Endodermal cell (in vitro differentiated cells): Measurements from ENCODE around the gene CDX2. TPM values are rescaled to one million over a fixed set of nuclear protein-coding genes. Genes with fewer than 3 reads are reported as not detected.
"Not testable (repeated sequence)": the region's sequence is repeated elsewhere in the genome, so short reads cannot be mapped to it uniquely, and the experiment has no call there.

Source experiments
- DNase-seq: peaks from one replicate; pipeline ENCODE4 v3.0.0-alpha.2; 2017
- H3K27ac ChIP-seq: 2 replicates; pipeline ENCODE4 v1.5.1; 2013; ENCODE audit warnings: mild to moderate bottlenecking, low read depth, low read length, moderate library complexity
- H3K27me3 ChIP-seq: 2 replicates; pipeline ENCODE4 v1.6.1; 2013; ENCODE audit warnings: mild to moderate bottlenecking, low read length, moderate library complexity; ENCODE audit not compliant: insufficient read depth, control insufficient read depth, poor library complexity, severe bottlenecking
- H3K36me3 ChIP-seq: 2 replicates; pipeline ENCODE4 v1.7.0; 2013; ENCODE audit warnings: mild to moderate bottlenecking, low read length, moderate library complexity; ENCODE audit not compliant: control insufficient read depth, insufficient read depth
- H3K4me1 ChIP-seq: one replicate; pipeline ENCODE4 v1.7.0; 2013; ENCODE audit warnings: low read length; ENCODE audit not compliant: control insufficient read depth, insufficient read depth
- H3K4me3 ChIP-seq: 2 replicates; pipeline ENCODE4 v1.5.1; 2013; ENCODE audit warnings: mild to moderate bottlenecking, low read length, moderate library complexity
- H3K9ac ChIP-seq: 2 replicates; pipeline ENCODE4 v1.6.1; 2013; ENCODE audit warnings: mild to moderate bottlenecking, low read length, moderate library complexity; ENCODE audit not compliant: poor library complexity, severe bottlenecking; ENCODE audit errors: extremely low read depth
- H3K9me3 ChIP-seq: 2 replicates; pipeline ENCODE4 v1.6.1; 2013; ENCODE audit warnings: mild to moderate bottlenecking, low read length, moderate library complexity; ENCODE audit not compliant: control insufficient read depth
- H3K27ac Mint-ChIP-seq: 2 replicates; pipeline ENCODE4 v1.8.0; 2020; ENCODE audit warnings: mixed read lengths
- H3K27me3 Mint-ChIP-seq: 2 replicates; pipeline ENCODE4 v1.8.0; 2021; ENCODE audit warnings: mild to moderate bottlenecking, mixed read lengths; ENCODE audit not compliant: insufficient read depth
- H3K36me3 Mint-ChIP-seq: 2 replicates; pipeline ENCODE4 v1.8.0; 2020; ENCODE audit warnings: low read depth, mixed read lengths
- H3K4me1 Mint-ChIP-seq: 2 replicates; pipeline ENCODE4 v1.8.0; 2020; ENCODE audit warnings: mixed read lengths
- H3K4me3 Mint-ChIP-seq: 2 replicates; pipeline ENCODE4 v1.8.0; 2020; ENCODE audit warnings: mild to moderate bottlenecking, moderate library complexity, mixed read lengths
- H3K9me3 Mint-ChIP-seq: 2 replicates; pipeline ENCODE4 v1.8.0; 2020; ENCODE audit warnings: mild to moderate bottlenecking, mixed read lengths
- CTCF ChIP-seq: fragments of 200-600 bp; sonication (generic); conservative IDR thresholded peaks from 2 replicates; pipeline ENCODE4 v1.5.0; 2021; ENCODE audit warnings: antibody characterized with exemption, mild to moderate bottlenecking
- WGBS, 2 experiments: methylation state at CpG; one replicate each; pipeline versions ENCODE4 v1.1.5 to v1.1.7; 2013; ENCODE audit warnings: missing lambda C conversion rate in 2 of 2, mixed read lengths in 1 of 2; ENCODE audit not compliant: insufficient coverage in 1 of 2, insufficient read length in 1 of 2; 5-methylcytosine and 5-hydroxymethylcytosine counted together
- total RNA-seq, 2 donors: library from RNA; stranded (reverse); fragmentation: NEBNext Ultra II Directional in 1 of 2; extraction: Animal tissue kit (Norgen Biotek cat#: 25700) in 1 of 2; gene quantifications; 2 replicates in 1 of 2; 3 replicates in 1 of 2; pipeline ENCODE4 v1.2.1, GENCODE V29; 2021

Gene CDX2
- total RNA-seq, 2 donors from 2014 or later, result not detected

GRCh38 chr13:27964741-27965323 lies 4.3 kb downstream of the CDX2 start:
- 14% methylated on average over 13 of the region's 15 CpGs; no CpG with 5 or more reads in 1 of the 2 experiments for WGBS, 2 experiments
- no peak overlapping the region for H3K27ac Mint-ChIP-seq
- H3K9ac ChIP-seq, result no peak overlapping the region
- no peak overlapping the region for H3K4me3 Mint-ChIP-seq
- peaks cover 15% of the 10 kb centered on the region for H3K4me1 ChIP-seq
- H3K27ac ChIP-seq, result no peak overlapping the region
- peaks cover 33% of the 10 kb centered on the region for H3K4me1 Mint-ChIP-seq
- H3K27me3 ChIP-seq, result peaks cover 100% of the 10 kb centered on the region
- H3K9me3 ChIP-seq, result no peaks in the 10 kb centered on the region
- no peaks in the 10 kb centered on the region for H3K36me3 ChIP-seq
- no peaks in the 10 kb centered on the region for H3K36me3 Mint-ChIP-seq
- TF ChIP-seq CTCF, result no peak
- H3K4me3 ChIP-seq, result no peak overlapping the region
- DNase-seq, result peak; percentile 61
- H3K9me3 Mint-ChIP-seq, result no peaks in the 10 kb centered on the region
- peaks cover 99% of the 10 kb centered on the region for H3K27me3 Mint-ChIP-seq

- not testable (repeated sequence) for H3K9ac ChIP-seq, H3K9me3 ChIP-seq, H3K4me3 Mint-ChIP-seq, H3K36me3 ChIP-seq, H3K27ac ChIP-seq, H3K9me3 Mint-ChIP-seq, H3K36me3 Mint-ChIP-seq, H3K27ac Mint-ChIP-seq, DNase-seq, H3K4me3 ChIP-seq
- Mint-ChIP-seq H3K4me1 (peaks cover 33% of the 10 kb centered on the region), H3K27me3 (peaks cover 99% of the 10 kb centered on the region)
- WGBS, 2 experiments, result 59 to 62% methylated on average over 13 of the region's 13 CpGs
- peaks cover 15% of the 10 kb centered on the region for H3K4me1 ChIP-seq
- peaks cover 100% of the 10 kb centered on the region for H3K27me3 ChIP-seq
Measured at GRCh38 chr13:27964206-27964605, 4.9 kb downstream of the CDX2 start.

- no peak for TF ChIP-seq CTCF
- H3K4me3 Mint-ChIP-seq, result no peak overlapping the region
- H3K9ac ChIP-seq, result no peak overlapping the region
- H3K36me3 ChIP-seq, result no peaks in the 10 kb centered on the region
- no peak overlapping the region for H3K27ac ChIP-seq
- H3K27me3 Mint-ChIP-seq, result peaks cover 99% of the 10 kb centered on the region
- WGBS, 2 experiments, result 50 to 56% methylated on average over 1 to 3 of the region's 3 CpGs
- peaks cover 33% of the 10 kb centered on the region for H3K4me1 Mint-ChIP-seq
- H3K4me3 ChIP-seq, result no peak overlapping the region
- peaks cover 15% of the 10 kb centered on the region for H3K4me1 ChIP-seq
- no peaks in the 10 kb centered on the region for H3K9me3 Mint-ChIP-seq
- peaks cover 100% of the 10 kb centered on the region for H3K27me3 ChIP-seq
- DNase-seq, result no peak
- H3K9me3 ChIP-seq, result no peaks in the 10 kb centered on the region
- H3K36me3 Mint-ChIP-seq, result no peaks in the 10 kb centered on the region
- no peak overlapping the region for H3K27ac Mint-ChIP-seq
Measured at GRCh38 chr13:27963491-27963890, 5.6 kb downstream of the CDX2 start.

GRCh38 chr13:27962982-27963381 lies 6.1 kb downstream of the CDX2 start:
- H3K9ac ChIP-seq, result no peak overlapping the region
- no peaks in the 10 kb centered on the region for H3K36me3 Mint-ChIP-seq
- no peak for TF ChIP-seq CTCF
- peak; percentile 56 for DNase-seq
- H3K27ac ChIP-seq, result no peak overlapping the region
- H3K27ac Mint-ChIP-seq, result no peak overlapping the region
- no peak overlapping the region for H3K4me3 ChIP-seq
- peaks cover 15% of the 10 kb centered on the region for H3K4me1 ChIP-seq
- H3K36me3 ChIP-seq, result no peaks in the 10 kb centered on the region
- WGBS, 2 experiments, result 43% methylated on average over 8 of the region's 9 CpGs; no CpG with 5 or more reads in 1 of the 2 experiments
- peaks cover 99% of the 10 kb centered on the region for H3K27me3 Mint-ChIP-seq
- peaks cover 100% of the 10 kb centered on the region for H3K27me3 ChIP-seq
- H3K4me1 Mint-ChIP-seq, result peaks cover 32% of the 10 kb centered on the region
- no peak overlapping the region for H3K4me3 Mint-ChIP-seq
- H3K9me3 Mint-ChIP-seq, result no peaks in the 10 kb centered on the region
- no peaks in the 10 kb centered on the region for H3K9me3 ChIP-seq
